ENCODE data around the gene SKOR1.

SKOR1 gene

DNA sequence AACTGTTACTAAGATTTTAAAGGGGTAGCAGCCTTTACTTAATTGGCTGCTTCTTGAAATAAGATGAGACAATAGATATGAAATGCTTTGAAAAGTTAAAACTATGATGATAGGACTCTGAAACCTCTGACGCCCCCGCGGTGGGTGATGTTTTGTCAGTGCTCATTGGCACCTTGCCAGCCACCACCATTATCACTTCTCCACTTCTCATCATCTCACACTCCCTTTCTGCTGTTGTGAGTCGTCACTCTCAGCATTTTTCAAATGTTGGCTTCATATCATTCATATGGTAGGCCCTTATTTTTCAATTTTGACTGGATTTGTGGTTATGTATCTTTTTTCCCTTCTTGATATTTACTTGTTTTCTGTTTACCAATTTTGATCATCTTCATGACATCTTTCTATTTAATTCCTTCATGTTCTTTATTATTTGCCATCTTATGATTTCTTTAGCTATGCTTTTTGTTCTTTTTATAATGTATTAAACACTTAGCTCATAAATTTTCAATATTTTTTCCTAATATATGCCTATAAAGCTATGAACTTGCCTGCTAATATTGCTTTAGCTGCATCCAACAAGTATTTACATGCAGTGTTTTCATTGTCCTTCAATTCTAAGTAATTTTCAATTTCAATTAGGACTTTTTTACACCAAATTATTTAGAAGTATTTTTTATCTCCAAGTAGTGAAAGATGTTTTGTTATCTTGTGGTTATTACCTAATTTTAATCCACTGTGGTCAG, 30.3 kb upstream of the SKOR1 start:
- DNase-seq, result no peak

DNA sequence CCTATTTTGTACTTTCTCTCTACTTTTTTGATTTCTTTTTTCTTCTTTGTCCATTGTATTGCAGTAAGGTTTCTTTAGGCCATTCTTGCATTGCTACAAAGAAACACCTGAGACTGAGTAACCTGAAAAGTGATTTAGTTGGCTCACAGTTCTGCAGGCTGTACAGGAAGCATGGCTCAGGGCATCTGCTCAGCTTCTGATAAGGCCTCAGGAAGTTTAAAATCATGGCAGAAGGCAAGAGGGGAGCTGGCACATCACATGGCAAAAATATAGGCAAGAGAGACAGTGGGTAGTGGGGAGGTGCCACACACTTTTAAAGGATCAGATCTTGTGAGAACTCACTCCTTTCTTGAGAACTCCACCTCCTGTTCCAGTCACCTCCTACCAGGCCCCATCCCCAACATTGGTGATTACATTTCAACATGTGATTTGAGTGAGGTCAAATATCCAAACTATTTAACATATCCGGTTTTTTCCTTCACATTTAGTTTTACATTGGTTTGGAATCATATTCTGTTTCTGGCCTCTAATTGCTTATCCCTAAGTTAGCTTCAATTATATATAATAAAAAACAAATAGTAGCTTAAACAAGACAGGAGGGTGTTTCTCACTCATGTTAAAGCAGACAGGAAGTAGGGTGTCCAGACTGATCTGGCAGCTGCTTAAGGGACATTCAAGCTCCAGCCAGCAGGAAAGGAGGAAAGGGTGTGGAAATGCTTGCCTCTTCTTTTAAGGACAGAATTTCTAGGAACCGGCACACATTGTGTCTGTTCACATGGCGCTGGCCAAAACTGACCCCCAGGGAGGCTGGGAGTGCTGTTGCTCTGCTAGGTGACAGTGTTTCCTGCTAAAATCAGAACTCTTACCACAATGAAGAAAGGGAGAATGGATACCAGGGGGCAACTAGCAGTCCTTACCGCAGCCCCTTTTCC, 28.8 kb upstream of the SKOR1 start:
- no peak for DNase-seq

DNA sequence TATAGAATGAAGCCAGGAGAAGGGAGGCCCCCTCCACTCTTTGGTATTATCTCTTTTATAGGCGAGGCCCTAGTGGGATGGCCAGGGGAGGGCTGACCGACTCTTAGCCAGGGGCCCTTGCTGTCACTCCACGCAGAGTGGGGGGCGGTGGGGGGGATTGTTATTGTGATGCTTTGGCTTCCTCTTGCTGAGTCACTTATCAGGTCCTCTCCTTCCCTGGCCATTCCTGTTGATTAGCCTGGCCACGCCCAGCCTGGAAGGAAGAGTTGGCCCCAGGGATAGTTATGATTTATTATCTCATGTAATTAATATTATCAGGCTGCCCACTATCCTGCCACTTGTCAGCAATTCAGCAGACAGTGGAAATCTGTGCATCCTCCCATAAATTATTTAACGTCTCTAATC, 25.5 kb upstream of the SKOR1 start:
- no peak for DNase-seq

DNA sequence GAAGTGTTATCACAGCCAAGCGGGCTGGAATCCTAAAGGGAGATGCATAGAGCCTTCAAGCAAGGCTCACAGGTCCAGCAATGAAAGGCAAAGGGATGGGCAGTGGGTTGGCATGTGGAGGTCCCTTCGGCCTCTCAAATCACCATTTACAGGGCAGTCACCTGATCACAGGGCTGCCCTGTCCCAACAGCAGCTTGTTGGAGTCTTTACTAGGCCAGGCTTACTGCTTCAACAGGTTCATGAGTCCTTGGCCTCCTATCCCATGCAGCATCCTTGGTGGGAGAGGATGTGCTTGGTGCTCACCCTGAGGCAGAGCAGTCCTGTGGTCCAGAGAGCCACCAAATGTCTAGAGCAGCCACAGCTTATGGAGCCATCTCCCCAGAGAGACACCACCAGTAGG, 24.2 kb upstream of the SKOR1 start:
- no peak for DNase-seq

DNA sequence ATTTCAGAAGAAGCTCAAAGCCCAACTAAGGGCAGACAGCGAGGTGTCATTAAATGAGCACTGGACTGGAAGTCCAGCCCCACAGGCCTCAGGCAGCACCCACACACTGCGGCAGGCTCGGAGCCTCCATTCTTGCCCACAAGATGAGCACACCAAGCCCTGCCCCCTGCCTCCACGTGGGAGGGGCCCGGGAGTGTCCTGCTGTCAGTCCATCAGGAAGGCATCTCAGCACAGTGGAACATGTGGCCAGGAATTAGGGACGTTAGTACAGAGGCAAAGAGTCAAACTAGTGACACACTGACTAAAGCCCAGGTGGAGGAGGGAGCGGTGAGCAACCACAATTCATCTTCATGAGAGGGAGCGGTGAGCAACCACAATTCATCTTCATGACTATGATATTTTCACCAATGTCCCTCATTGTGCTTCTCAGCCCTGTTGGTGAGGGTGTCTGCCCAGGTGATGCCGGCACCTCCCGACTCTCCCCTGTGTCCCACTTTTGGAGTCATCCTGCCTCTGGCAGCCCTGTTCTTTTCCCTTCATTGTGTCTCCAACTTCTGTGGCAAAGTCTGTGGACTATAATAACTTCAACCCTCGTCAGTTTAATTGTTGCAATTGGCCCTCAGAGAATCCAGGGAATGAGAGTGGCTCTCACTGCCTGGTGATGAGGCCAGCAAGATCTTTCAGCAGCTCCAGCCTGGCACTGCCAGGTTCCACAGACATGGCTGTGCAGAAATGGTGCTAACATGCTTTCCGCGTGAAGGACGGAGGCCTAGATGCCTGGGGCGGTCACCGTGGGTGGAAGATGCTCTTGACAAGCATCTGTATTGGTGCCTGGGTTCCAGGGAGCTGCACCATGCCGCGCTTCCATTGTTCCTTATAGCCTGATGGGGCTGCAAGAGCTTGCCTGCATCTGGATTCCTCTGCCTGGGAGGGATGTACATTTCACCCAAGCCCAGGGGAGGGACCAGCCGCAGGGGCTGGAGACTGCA, 23.1 kb upstream of the SKOR1 start:
- no peak for DNase-seq

DNA sequence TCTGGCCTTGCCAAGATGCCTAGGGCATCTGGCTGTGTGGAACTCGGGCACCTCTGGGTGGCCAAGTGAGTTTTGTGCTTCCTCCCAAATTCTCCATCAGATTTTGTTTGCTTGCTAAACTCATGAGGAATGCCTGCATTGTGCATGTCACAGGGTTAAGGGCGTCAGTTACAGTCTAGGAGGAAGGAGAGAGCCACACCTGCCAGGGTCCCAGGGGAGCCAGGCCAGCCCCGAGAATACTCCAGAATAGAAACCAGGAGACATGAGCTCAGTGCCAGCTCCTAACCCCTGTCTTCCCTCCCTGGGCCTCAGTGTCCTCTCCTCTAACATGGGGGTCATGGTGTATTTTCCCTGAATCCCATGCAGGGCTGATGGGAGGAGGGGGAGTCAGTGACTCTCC, 22.0 kb upstream of the SKOR1 start:
- no peak for DNase-seq

DNA sequence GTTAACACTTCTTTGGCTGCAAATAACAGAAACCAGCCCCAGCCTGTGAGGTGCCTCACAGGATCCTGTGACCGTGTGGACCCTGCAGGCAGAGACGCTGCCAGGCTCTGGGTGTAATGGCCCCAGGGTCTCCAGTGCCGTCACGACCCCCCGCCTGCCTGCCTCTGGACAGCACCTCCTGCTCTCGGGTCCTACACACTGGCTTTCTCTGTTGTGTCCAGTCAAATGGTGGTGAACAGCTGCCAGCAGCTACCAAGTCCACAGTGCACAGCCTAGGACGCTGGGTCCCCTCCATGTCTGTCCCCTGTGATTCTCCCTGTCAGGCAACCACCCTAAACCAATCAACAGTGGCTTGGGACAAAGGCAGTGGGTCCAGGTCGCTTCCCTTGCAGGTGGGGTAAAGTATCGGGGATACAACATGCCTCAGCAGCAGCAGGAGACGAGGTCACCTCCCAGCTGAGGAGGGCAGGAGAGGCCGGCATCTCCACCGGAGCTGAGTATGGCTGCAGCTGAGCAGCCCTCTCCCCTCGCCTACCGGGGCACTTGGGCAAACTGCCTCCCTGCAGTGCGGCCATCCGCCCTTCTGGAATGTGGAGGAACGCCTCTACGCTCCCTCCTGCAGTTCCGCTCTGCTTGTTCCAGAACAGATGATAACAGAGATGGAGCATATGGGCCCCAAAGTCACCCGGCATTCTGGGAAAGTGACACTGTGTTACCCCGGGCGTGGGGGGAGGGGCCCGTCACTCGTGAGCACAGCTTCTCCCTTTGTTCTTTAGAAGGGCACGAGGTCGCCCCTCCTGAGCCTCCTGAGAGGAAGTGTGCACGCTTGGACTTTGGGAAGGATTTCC, 21.1 kb upstream of the SKOR1 start:
- no peak for DNase-seq

DNA sequence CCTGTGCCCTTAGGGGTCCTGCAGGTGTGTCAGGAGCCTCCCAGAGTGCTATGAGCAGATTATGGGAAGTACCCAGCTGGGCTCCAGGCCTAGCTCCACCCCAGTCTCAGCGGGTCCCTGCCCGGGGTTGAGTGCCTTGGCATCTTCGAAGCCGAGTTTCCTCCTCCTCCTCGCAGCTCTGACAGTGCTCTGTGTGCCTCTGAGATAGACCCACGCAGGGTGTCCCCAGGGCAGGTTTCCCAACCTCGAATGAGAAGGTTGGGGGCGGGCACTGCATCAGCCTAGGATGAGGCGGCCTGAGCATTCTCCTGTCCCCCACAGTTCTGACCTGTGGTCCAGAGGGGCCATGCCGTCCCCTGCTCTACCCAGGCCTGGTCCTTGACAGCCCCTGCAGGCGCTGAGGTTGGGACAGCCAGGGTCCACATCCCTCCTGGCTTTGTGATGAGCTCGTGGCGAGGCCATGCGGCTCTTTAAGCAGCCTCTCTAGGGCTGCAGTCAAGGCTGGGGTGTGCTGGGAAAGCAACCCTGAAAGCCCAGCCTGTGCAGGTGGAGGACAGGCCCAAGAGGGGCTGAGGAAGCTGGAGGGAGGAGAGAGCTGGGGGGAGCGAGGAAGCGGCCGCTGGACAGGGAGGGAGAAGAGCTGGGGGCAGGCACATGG, 20.2 kb upstream of the SKOR1 start:
- no peak for DNase-seq

DNA sequence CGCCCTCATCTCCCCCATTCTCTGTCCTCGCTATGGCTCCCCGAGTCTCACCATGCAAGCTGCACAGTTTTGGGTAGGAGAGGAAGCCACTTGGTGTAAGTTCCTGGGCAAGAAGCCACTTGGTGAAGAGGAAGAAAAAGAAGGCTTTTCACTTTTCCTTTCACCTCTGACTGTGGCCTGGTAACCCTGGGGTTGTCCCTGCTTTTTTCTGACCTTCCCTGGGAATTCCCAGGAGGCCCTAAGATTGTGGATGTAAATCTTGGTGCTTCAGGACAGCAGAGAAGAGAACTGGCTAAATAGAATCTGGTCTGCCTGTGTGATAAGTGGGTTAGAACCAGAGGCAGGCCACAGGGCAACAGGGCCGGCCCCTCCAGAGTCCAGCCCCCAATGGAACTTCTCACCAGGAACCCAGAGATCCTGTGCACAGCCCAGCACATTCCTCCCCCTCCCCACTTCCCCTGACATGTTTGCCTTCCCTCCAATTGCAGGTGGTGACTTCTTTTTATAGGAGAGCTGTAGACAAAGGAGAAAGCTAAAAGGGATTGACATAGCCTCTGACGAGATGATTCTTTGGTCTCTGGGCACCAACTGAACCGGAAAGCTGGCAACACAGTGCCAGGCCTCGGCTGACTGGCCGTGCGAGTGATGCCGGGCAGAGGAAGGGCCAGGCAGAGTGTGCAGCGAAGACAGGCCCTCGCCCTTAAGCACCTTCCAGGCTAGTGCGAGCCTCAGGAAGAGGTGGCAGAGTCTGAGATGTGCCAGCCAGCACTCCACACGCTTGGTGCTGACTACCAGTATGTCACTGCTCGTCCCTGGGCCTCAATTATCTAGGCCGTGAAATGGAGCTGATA, 19.4 kb upstream of the SKOR1 start:
- no peak for DNase-seq

DNA sequence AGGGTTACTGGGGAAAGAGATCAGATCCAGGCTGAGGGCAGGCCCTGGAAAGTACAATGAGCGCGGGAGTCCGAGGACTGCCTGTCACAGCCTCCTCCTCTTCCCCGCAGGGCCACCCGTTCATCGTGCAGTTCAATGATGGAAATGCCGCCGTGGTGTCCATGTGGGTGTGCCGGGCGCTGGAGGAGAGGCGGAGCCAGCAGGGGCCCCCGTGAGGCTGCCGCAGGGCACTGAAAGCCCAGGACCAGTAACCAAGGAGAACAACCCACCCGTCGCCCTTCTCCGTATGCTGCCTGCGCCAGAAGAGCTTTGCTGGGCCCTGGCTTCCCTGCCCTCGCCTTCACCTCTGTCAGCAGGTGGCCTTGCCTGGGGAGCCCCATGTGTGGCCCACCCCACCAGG, 18.8 kb upstream of the SKOR1 start:
- no peak for DNase-seq

DNA sequence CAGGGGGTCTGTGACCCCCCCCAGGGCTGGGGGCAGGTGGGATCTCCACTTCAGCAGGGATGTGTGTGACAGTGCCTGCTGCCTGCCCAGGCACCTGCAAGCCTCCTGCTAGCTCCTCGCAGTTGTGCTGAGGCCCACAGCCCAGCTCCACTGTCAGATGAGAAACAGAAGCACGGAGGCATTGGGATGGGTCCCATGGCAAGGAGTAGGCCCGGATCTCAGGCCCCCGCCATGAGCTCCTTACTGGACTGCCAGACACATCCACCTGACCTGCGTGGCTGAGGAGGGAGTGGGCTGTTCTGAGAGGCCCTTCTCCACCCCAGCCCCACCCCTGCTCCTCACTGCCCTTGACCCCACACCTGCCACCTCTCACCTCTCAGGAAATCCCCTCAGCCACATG, 18.2 kb upstream of the SKOR1 start:
- DNase-seq, result no peak

DNA sequence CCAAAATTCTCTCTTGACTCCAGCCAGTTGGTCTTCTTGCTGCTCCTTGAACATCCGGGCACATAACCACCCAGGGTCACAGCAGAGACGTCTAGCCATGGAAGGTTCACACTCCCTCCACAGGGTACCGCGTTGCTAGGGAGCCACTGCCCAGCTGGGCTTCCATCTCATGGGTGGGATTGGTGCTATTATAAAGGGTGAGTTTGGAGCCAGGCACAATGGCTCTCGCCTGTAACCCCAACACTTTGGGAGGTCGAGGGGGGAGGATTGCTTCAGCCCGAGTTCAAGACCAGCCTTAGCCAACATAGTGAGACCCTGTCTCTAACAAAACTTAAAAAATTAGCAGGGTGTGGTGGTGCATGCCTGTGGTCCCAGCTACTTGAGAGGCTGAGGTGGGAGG, 17.5 kb upstream of the SKOR1 start:
- no peak for DNase-seq

DNA sequence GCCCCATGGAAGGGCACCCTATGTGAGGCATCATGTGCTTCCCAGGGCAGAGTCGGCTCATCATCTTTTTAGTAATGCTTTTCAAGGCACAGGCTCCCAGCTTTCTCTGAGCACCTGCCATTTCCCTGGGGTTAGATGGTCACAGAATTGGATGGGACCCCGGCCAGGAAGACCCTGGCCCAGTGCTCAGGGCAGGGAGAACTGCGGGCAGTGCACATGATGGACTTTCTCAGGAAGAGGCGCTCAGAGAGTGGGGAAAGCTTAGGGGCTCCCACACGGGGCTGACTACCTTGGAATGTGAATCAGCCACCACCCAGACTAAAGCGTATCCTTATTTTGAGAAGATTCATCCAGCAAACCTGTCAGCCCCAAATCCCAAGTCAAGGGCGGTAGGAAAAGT, 16.5 kb upstream of the SKOR1 start:
- no peak for DNase-seq

DNA sequence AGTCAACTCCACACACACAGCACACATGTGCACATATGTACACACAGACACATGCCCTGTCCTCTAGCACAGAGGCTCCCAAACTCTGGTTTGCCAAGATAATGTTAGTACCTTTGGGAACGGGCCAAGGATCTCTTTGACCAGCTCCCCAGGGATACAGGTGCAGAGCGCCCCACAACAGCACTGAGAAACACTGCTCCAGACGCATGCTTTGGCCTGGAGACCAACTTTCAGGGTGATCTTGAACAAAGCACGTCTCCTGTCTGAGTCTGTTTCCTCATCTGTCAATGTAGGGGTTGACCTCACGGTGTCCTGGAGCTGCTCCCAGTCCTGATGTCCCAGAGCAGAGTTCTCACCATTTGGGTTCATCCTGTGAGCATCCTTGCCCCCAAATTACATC, 15.9 kb upstream of the SKOR1 start:
- DNase-seq, result no peak

DNA sequence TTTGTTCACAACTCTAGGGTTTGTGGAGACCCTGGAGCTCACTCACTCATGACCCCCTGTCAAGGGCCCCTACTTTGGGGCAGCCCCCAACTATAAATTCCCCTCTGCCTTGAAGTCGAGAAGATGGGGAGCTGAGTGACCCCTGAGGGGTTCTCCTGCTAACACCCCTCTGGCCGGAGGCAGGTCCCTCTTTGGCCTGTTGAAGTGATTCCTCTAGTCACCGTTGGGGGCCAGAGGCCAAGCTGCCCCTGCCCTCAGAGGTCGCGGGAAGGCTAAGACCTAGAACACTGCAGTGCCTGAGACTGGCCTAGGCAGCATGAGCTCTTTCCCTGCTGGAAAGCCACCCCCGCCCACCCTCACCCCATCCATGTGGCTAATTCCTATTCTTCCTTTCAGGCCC, 15.4 kb upstream of the SKOR1 start:
- no peak for DNase-seq

DNA sequence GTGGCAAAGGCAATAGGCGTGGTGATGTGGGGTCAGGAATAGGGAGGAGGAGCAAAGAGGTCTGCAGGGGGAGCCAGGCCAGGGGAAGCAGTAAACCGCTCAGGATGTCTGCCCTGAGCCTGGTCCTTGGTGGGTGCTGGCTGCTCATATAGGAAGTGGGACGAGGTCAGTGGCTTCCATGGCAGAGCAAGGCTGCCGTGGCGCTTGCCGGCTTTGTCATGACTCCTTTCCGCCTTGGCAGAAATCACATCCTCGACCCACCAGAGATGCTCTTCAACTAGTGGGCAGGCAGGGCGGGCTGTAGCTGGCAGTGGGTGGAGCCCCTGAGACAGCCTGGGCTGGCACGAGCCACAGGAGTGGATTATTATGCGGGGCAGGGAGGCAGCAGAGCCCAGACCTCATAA, 13.1 kb upstream of the SKOR1 start:
- no peak for DNase-seq

DNA sequence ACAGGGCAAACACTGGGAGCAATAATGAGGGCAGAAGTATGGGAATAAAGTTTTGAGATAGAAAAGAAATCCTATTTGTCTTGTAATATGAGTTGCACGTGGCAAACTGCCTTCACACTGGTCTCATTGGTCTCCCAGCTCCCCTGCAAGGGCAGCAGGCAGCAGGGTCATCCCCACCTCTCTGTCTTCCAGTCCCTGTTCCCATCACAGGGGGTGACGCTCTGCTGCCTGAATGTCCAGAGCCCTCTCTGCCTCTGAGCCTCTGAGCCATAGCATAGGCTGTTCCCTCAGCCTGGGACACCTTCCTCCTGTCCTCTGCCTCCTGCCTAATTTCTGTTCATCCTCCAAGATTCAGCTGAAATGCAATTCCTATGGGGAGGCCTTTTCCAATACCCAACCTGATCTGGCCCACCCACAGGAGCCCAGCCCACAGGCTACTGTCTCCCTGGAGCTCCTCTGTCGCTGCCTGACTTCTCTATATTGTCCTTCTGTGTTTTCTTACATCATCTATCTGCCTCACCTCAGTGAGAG, 12.1 kb upstream of the SKOR1 start:
- DNase-seq, result no peak

DNA sequence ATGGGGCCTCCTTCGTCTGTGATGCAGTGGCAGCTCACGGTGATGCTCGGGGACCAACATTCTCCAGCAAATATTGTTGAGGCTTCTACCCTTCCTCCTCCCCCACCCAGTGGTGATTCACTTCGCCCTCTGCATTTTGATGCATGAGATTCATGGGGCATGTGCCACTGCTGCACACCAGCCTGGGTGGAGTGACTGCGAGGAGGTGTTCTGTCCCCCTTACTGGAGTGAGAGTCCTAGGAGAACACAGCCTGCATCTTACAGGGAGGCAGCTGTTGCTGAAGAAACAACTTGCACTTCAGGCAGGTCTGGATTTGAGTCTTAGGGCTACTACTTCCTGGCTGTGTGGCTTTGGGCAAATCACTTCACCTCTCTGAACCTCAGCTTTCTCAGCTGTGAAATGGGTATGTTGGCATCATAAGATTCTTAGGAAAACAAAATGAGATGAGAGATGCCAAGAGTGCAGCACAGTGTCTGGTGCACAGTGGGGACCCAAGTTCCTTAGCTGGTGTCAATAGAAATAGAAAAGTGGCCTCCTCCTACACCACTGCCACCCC, 10.2 kb upstream of the SKOR1 start:
- DNase-seq, result no peak

DNA sequence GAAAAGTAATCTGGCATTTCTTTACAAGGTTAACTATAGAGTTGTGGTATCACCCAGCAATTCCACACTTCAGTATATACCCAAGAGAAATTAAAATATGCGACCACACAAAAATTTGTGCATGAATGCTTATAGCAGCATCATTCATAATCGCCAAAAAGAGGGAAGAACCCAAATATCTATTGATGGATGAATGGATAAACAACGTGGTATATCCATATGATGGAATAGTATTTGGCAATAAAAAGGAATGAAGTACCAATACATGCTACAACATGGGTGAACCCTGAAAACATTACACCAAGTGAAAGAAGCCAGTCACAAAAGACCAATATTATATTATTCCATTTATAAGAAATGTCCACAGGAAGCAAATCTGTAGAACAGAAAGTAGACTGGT, 8.6 kb upstream of the SKOR1 start:
- no peak for DNase-seq

DNA sequence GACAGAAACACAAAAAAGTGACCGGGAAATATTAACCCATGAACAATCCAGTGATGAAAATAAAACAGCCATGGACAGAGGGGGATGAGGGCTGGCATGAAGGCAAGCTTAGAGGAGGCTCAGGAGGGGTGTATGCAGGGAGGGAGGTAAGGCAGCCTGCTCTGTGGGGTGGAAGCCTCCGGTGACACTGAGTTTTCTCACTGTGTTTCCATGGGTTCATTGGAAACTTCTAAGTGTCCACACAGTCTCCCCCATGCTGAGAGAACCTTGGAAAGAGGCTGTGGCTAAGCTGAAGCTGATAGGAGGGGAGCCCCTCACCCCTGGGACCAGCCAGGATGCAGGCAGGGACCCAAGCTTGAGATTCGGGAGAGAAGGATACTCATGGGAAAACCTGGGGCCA, 6.8 kb upstream of the SKOR1 start:
- no peak for DNase-seq

Measured in NCI-H748 treated with DMSO at 0.1 percent for 48 hours (cell line).